CD4-positive, alpha-beta T cell treated with Interleukin-10 for 1 hour (primary cell): ENCODE data around the gene MRPS14.
"Not testable (repeated sequence)": the region's sequence is repeated elsewhere in the genome, so short reads cannot be mapped to it uniquely, and the experiment has no call there.

Experiments
- DNase-seq: peaks from one replicate; pipeline ENCODE4 v3.0.0-alpha.2; 2020

The MRPS14 gene

GRCh38 chr1:175023043-175023921 is at the start of gene MRPS14:
Gene MRPS14 (minus strand): TSS chr1:175023425. CDS start chr1:175023408, 17 bp downstream.
- DNase-seq, result peak; percentile 99

GRCh38 chr1:175072099-175072951 is 49.1 kb upstream of the MRPS14 start:
- DNase-seq, result no peak

- no peak for DNase-seq
These were observed 48.2 kb upstream of the MRPS14 start for GRCh38 chr1:175071276-175071943.

GRCh38 chr1:175070818-175071217 is 47.6 kb upstream of the MRPS14 start:
- no peak for DNase-seq

GRCh38 chr1:175067362-175068106 is 44.3 kb upstream of the MRPS14 start, which contains the start of gene TNN:
Gene TNN (plus strand): TSS chr1:175067833. CDS start chr1:175077419, 9,586 bp downstream.
- DNase-seq, result no peak

GRCh38 chr1:175062858-175063257 is 39.6 kb upstream of the MRPS14 start:
- no peak for DNase-seq

- DNase-seq, result no peak
These were observed 39.1 kb upstream of the MRPS14 start for GRCh38 chr1:175062339-175062738.

GRCh38 chr1:175054736-175055135 is 31.5 kb upstream of the MRPS14 start:
- DNase-seq, result no peak

- no peak for DNase-seq
These were observed 27.8 kb upstream of the MRPS14 start for GRCh38 chr1:175050992-175051391.

GRCh38 chr1:175045519-175045918 is 22.3 kb upstream of the MRPS14 start:
- DNase-seq, result no peak

- DNase-seq, result no peak
These were observed 21.9 kb upstream of the MRPS14 start for GRCh38 chr1:175045097-175045496.

- not testable (repeated sequence) for DNase-seq
These were observed 21.4 kb upstream of the MRPS14 start for GRCh38 chr1:175044591-175044990.

- DNase-seq, result no peak
These were observed 20.6 kb upstream of the MRPS14 start for GRCh38 chr1:175043824-175044223.

GRCh38 chr1:175042650-175043049 is 19.4 kb upstream of the MRPS14 start:
- no peak for DNase-seq

- DNase-seq, result no peak
These were observed 17.2 kb upstream of the MRPS14 start for GRCh38 chr1:175040324-175040879.

GRCh38 chr1:175037416-175037815 is 14.2 kb upstream of the MRPS14 start:
- DNase-seq, result no peak

GRCh38 chr1:175036476-175036875 is 13.3 kb upstream of the MRPS14 start:
- DNase-seq, result no peak

GRCh38 chr1:175035865-175036264 is 12.6 kb upstream of the MRPS14 start:
- DNase-seq, result no peak

- no peak for DNase-seq
These were observed 11.6 kb upstream of the MRPS14 start for GRCh38 chr1:175034775-175035174.

- DNase-seq, result no peak
These were observed 10.7 kb upstream of the MRPS14 start for GRCh38 chr1:175033953-175034352.

GRCh38 chr1:175024773-175025172 is 1.5 kb upstream of the MRPS14 start:
- DNase-seq, result no peak

GRCh38 chr1:175023922-175024242 is 657 bp upstream of the MRPS14 start:
- not testable (repeated sequence) for DNase-seq
